A673 (cell line): Measurements from ENCODE around the gene RMND5A. TPM values are rescaled to one million over a fixed set of nuclear protein-coding genes. Genes with fewer than 3 reads are reported as not detected.
"Not testable (repeated sequence)": the region's sequence is repeated elsewhere in the genome, so short reads cannot be mapped to it uniquely, and the experiment has no call there.

Experiments used
- BruUV-seq: library from RNA; stranded (reverse); fragments of 400-500 nt; replicated peaks from 2 replicates; lab custom pipeline; 2021; lab: Mats Ljungman, UMichigan
- CTCF ChIA-PET: fragments of 300-600 bp; sonication (Branson Sonifier 250); formaldehyde crosslinking; loops from one replicate; lab custom pipeline; 2022; ENCODE audit warnings: antibody characterized with exemption; lab: Charles Lee
- POLR2A ChIA-PET: fragments of 300-600 bp; sonication (Branson Sonifier 250); formaldehyde crosslinking; loops from one replicate; lab custom pipeline; 2022; ENCODE audit warnings: antibody characterized with exemption; ENCODE audit not compliant: low non-redundant PET; lab: Charles Lee
- DNase-seq: peaks from one replicate; pipeline ENCODE4 v3.0.0-alpha.2; 2015; ENCODE audit warnings: low spot score
- H3K27ac ChIP-seq: fragments of 200-600 bp; sonication (generic); 2 replicates; pipeline ENCODE4 v1.5.1; 2016; ENCODE audit warnings: mixed run types, low read depth, mild to moderate bottlenecking, mixed read lengths, antibody characterized with exemption, low read length; ENCODE audit not compliant: poor library complexity, severe bottlenecking
- H3K27me3 ChIP-seq: fragments of 200-600 bp; sonication (generic); replicated peaks from 2 replicates; pipeline ENCODE4 v1.6.1; 2017; ENCODE audit warnings: mixed run types, low read depth, mild to moderate bottlenecking, mixed read lengths, antibody characterized with exemption, low read length; ENCODE audit not compliant: insufficient read depth, poor library complexity
- H3K36me3 ChIP-seq: fragments of 200-600 bp; sonication (generic); 2 replicates; pipeline ENCODE4 v1.6.1; 2016; ENCODE audit warnings: mixed run types, mild to moderate bottlenecking, mixed read lengths, antibody characterized with exemption, low read length; ENCODE audit not compliant: insufficient read depth, poor library complexity, severe bottlenecking
- H3K4me1 ChIP-seq: fragments of 200-600 bp; sonication (generic); 2 replicates; pipeline ENCODE4 v1.6.1; 2017; ENCODE audit warnings: mixed run types, mild to moderate bottlenecking, mixed read lengths, antibody characterized with exemption, low read length; ENCODE audit not compliant: insufficient read depth, poor library complexity, severe bottlenecking
- H3K4me3 ChIP-seq: fragments of 200-600 bp; sonication (generic); 2 replicates; pipeline ENCODE4 v1.5.1; 2016; ENCODE audit warnings: low read depth, mixed run types, mild to moderate bottlenecking, mixed read lengths, low read length; ENCODE audit not compliant: poor library complexity, severe bottlenecking
- H3K9me3 ChIP-seq: fragments of 200-600 bp; sonication (generic); 2 replicates; pipeline ENCODE4 v1.6.1; 2016; ENCODE audit warnings: mixed run types, low read depth, mild to moderate bottlenecking, mixed read lengths, antibody characterized with exemption, low read length; ENCODE audit not compliant: poor library complexity, severe bottlenecking
- intact Hi-C: fragments of 100-400 bp; cut with micrococcal nuclease; formaldehyde crosslinking; loops from one replicate; pipeline ENCODE4 v1.10.0; 2022; ENCODE audit not compliant: unreplicated experiment
- total RNA-seq: library from RNA; stranded (reverse); gene quantifications from 2 replicates; pipeline ENCODE4 v1.2.3, GENCODE V29; 2021

The RMND5A gene
- total RNA-seq, 1 experiment from 2014 or later = 38.7 TPM

DNA sequence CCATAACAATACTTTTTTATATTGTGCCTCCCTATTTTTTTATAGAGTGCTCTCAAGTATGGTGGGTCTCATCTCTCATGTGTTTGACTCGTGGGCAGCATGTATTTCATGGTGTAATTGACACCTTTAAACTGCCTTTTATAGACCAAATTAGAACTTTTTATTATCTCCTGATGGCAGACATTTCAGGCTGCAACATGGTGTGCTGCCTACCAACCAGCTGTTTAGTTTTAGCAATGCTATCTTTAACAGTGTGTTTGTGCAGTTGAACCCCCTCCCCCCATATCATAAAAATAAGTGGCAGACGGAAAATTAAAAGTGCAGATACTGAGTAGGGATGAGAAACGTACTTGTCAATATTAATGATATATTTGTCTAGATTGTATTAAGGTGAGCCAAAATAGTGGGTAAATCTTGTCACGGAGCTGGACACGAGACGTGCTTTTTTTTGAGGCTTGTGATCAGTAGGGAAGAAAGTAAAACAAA, 12.0 kb downstream of the RMND5A start:
- POLR2A ChIA-PET, H3K27me3 ChIP-seq, BruUV-seq, H3K4me3 ChIP-seq, H3K36me3 ChIP-seq, H3K4me1 ChIP-seq, H3K9me3 ChIP-seq, H3K27ac ChIP-seq, CTCF ChIA-PET, DNase-seq, intact Hi-C loops: not testable (repeated sequence)

DNA sequence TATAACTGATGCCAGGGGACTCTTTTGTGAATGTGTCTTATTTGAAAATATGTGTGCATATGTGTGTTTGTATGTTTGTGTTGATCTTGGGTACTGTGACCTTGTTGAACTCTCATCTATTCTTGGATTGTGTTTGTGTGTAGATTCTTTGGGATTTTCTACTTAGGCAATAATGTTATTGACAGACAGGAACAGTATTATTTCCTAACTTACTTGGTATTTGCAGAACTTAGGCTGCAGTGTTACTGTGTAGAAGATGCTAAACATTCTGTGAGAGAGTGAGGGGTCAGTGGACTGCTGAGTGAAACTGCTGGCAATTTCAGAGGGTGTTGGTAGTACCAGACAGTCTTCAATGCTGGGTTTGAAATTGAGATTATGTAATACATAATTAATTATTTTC, 12.7 kb downstream of the RMND5A start:
- BruUV-seq, intact Hi-C loops, H3K9me3 ChIP-seq, H3K27me3 ChIP-seq, DNase-seq, POLR2A ChIA-PET, H3K4me1 ChIP-seq, H3K4me3 ChIP-seq, CTCF ChIA-PET, H3K36me3 ChIP-seq, H3K27ac ChIP-seq: not testable (repeated sequence)

DNA sequence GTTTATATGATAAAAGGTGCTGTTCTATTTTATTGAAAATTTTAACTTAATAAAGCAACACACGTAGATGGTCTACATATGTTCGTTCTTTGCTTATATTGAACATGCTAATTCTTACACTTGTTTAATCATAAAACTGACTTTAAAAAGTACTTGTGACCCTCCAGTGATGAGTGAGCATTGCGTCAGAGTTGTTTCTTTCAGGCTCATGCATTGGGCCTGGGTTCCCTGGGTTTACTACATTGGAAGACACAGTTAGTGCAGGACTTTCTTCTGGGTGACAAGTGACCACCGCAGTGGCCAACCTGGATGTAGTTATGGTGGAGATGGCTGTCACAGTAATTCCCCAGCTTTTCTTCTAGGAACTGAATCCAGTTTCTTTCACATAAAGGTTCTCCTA, 13.4 kb downstream of the RMND5A start:
- H3K9me3 ChIP-seq, H3K36me3 ChIP-seq, DNase-seq, BruUV-seq, H3K4me1 ChIP-seq, intact Hi-C loops, POLR2A ChIA-PET, H3K27ac ChIP-seq, H3K4me3 ChIP-seq, H3K27me3 ChIP-seq, CTCF ChIA-PET: not testable (repeated sequence)

DNA sequence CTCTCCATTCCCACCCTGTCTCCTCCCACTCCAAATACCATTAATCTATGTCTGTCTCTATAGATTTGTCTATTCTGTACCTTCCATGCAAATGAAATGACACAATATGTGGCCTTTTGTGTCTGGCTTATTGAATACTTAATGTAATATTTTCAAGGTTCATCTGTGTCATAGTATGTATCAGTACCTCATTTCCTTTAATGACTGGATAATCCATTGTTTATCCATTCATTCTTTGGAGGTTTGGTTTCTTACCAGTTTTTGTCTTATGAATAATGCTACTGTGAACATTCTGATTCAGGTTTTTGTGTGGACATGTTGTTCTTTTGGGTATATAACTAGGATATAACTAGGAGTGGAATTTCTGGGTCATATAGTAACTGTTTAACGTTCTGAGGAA, 14.8 kb downstream of the RMND5A start:
- H3K27me3 ChIP-seq, intact Hi-C loops, H3K27ac ChIP-seq, CTCF ChIA-PET, H3K9me3 ChIP-seq, H3K4me3 ChIP-seq, DNase-seq, H3K36me3 ChIP-seq, POLR2A ChIA-PET, BruUV-seq, H3K4me1 ChIP-seq: not testable (repeated sequence)

DNA sequence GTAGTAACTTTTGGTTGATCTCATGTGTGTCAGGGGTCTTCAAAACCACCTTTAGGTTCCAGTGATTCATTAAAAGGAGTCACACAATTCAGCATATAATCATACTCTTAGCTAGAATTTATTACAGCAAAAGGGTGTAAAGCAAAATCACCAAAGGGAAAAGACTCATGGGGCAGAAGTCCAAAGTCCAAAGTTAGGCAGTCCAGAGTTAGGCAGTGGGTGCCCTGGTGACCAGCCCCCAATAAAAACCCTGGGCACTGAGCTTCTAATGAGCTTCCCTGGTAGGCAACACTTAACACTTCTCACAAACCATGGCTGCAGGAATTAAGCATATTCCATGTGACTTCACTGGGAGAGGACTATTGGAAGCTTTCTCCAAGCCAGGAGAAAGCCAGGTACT, 19.4 kb downstream of the RMND5A start:
- BruUV-seq, H3K27ac ChIP-seq, POLR2A ChIA-PET: not testable (repeated sequence)

GRCh38 chr2:86739889-86740288, 19.8 kb downstream of the RMND5A start:
- H3K4me1 ChIP-seq, CTCF ChIA-PET, POLR2A ChIA-PET, H3K9me3 ChIP-seq, intact Hi-C loops, H3K27me3 ChIP-seq, H3K27ac ChIP-seq, DNase-seq, H3K4me3 ChIP-seq, BruUV-seq, H3K36me3 ChIP-seq: not testable (repeated sequence)

More for the DNA sequence above, 19.4 kb downstream of the RMND5A start:
- H3K4me1 ChIP-seq, intact Hi-C loops, H3K4me3 ChIP-seq, H3K36me3 ChIP-seq, CTCF ChIA-PET, H3K27me3 ChIP-seq, DNase-seq, H3K9me3 ChIP-seq: not testable (repeated sequence)

- DNase-seq, H3K4me1 ChIP-seq, CTCF ChIA-PET, POLR2A ChIA-PET, H3K27ac ChIP-seq, H3K36me3 ChIP-seq, H3K9me3 ChIP-seq, intact Hi-C loops, H3K4me3 ChIP-seq, H3K27me3 ChIP-seq, BruUV-seq: not testable (repeated sequence)
Observed at GRCh38 chr2:86741889-86742498, 21.9 kb downstream of the RMND5A start.
